GM18519 (cell line): ENCODE results near the gene ELAVL4.
"Not testable (repeated sequence)": the region's sequence is repeated elsewhere in the genome, so short reads cannot be mapped to it uniquely, and the experiment has no call there.

ENCODE experiments used
- ATAC-seq: cut with Tn5 transposase; IDR thresholded peaks from one replicate; pipeline ENCODE4 v1.9.1; 2021; ENCODE audit warnings: mild to moderate bottlenecking, moderate library complexity; ENCODE audit not compliant: unreplicated experiment, low FRiP score

ELAVL4 gene

GRCh38 chr1:50112193-50112592 is 3.5 kb downstream of the ELAVL4 start:
- ATAC-seq, result no peak

- no peak for ATAC-seq
Measured at GRCh38 chr1:50123071-50123470, 14.4 kb downstream of the ELAVL4 start.

- ATAC-seq, result no peak
Measured at GRCh38 chr1:50126927-50127715, 18.4 kb downstream of the ELAVL4 start.

- ATAC-seq, result no peak
Measured at GRCh38 chr1:50129201-50129600, 20.5 kb downstream of the ELAVL4 start.

GRCh38 chr1:50132347-50132894 is 23.7 kb downstream of the ELAVL4 start:
- no peak for ATAC-seq

GRCh38 chr1:50135716-50136115 is 27.0 kb downstream of the ELAVL4 start:
- ATAC-seq, result no peak

- no peak for ATAC-seq
Measured at GRCh38 chr1:50139339-50140181, 30.8 kb downstream of the ELAVL4 start.

GRCh38 chr1:50140182-50140447 is 31.4 kb downstream of the ELAVL4 start:
- no peak for ATAC-seq

GRCh38 chr1:50147191-50147850 is 38.6 kb downstream of the ELAVL4 start:
- no peak for ATAC-seq

GRCh38 chr1:50148142-50148923 is 39.6 kb downstream of the ELAVL4 start:
- no peak for ATAC-seq

GRCh38 chr1:50152236-50152635 is 43.5 kb downstream of the ELAVL4 start:
- no peak for ATAC-seq

GRCh38 chr1:50155541-50155940 is 46.8 kb downstream of the ELAVL4 start:
- ATAC-seq, result no peak

- no peak for ATAC-seq
Measured at GRCh38 chr1:50156241-50157010, 47.7 kb downstream of the ELAVL4 start.

- no peak for ATAC-seq
Measured at GRCh38 chr1:50157306-50157941, 48.7 kb downstream of the ELAVL4 start.

- ATAC-seq, result no peak
Measured at GRCh38 chr1:50158421-50158820, 49.7 kb downstream of the ELAVL4 start.

- ATAC-seq, result no peak
Measured at GRCh38 chr1:50163680-50164079, 55.0 kb downstream of the ELAVL4 start.

GRCh38 chr1:50166351-50166750 is 57.6 kb downstream of the ELAVL4 start:
- not testable (repeated sequence) for ATAC-seq

GRCh38 chr1:50172299-50172698 is 63.6 kb downstream of the ELAVL4 start:
- no peak for ATAC-seq

GRCh38 chr1:50174101-50174500 is 65.4 kb downstream of the ELAVL4 start:
- ATAC-seq, result no peak
